H9 (cell line): ENCODE data around the gene TCP11X2. TPM values are rescaled to one million over a fixed set of nuclear protein-coding genes. Genes with fewer than 3 reads are reported as not detected.

Experiments
- DNase-seq: peaks from one replicate; pipeline ENCODE4 v3.0.0-alpha.2; 2017
- H2AFZ ChIP-seq: one replicate; pipeline ENCODE4 v1.6.1; 2013; ENCODE audit warnings: mild to moderate bottlenecking, low read length, control low read depth, moderate library complexity
- H2AK5ac ChIP-seq: 2 replicates; pipeline ENCODE4 v1.6.1; 2013; ENCODE audit warnings: low read length, control low read depth, mixed read lengths; ENCODE audit not compliant: insufficient read length
- H2BK120ac ChIP-seq: one replicate; pipeline ENCODE4 v1.6.1; 2013; ENCODE audit warnings: low read depth, mild to moderate bottlenecking, low read length, control low read depth, inconsistent platforms; ENCODE audit not compliant: poor library complexity, severe bottlenecking
- H2BK12ac ChIP-seq: 2 replicates; pipeline ENCODE4 v1.6.1; 2013; ENCODE audit warnings: low read length, control low read depth, mixed read lengths, low read depth; ENCODE audit not compliant: insufficient read length
- H2BK15ac ChIP-seq: 2 replicates; pipeline ENCODE4 v1.6.1; 2013; ENCODE audit warnings: low read depth, low read length, control low read depth
- H2BK20ac ChIP-seq: one replicate; pipeline ENCODE4 v1.6.1; 2013; ENCODE audit warnings: low read depth, mild to moderate bottlenecking, low read length, control low read depth, inconsistent platforms; ENCODE audit not compliant: poor library complexity, severe bottlenecking
- H2BK5ac ChIP-seq: 2 replicates; pipeline ENCODE4 v1.6.1; 2013; ENCODE audit warnings: low read length, control low read depth, mixed read lengths; ENCODE audit not compliant: insufficient read length
- H3K14ac ChIP-seq: 2 replicates; pipeline ENCODE4 v1.6.1; 2013; ENCODE audit warnings: low read length, control low read depth; ENCODE audit not compliant: insufficient read depth
- H3K18ac ChIP-seq: 2 replicates; pipeline ENCODE4 v1.6.1; 2013; ENCODE audit warnings: low read depth, mild to moderate bottlenecking, mixed read lengths, low read length, control low read depth; ENCODE audit not compliant: insufficient read length
- H3K23ac ChIP-seq: 2 replicates; pipeline ENCODE4 v1.6.1; 2013; ENCODE audit warnings: low read length, control low read depth, mixed read lengths, low read depth; ENCODE audit not compliant: insufficient read length
- H3K23me2 ChIP-seq: 2 replicates; pipeline ENCODE4 v1.6.1; 2013; ENCODE audit warnings: low read depth, mild to moderate bottlenecking, mixed read lengths, low read length, control low read depth; ENCODE audit not compliant: insufficient read length, poor library complexity, severe bottlenecking
- H3K27ac ChIP-seq: 2 replicates; pipeline ENCODE4 v1.5.1; 2013; ENCODE audit warnings: low read length, control low read depth, mixed read lengths, low read depth; ENCODE audit not compliant: insufficient read length
- H3K27me3 ChIP-seq: 2 replicates; pipeline ENCODE4 v1.6.1; 2013; ENCODE audit warnings: low read length, control low read depth, inconsistent platforms; ENCODE audit not compliant: insufficient read depth
- H3K4ac ChIP-seq: 2 replicates; pipeline ENCODE4 v1.6.1; 2013; ENCODE audit warnings: low read depth, mild to moderate bottlenecking, control low read depth, inconsistent platforms, low read length, moderate library complexity
- H3K4me1 ChIP-seq: 2 replicates; pipeline ENCODE4 v1.6.1; 2013; ENCODE audit warnings: low read length, control low read depth, inconsistent platforms; ENCODE audit not compliant: insufficient read depth
- H3K4me2 ChIP-seq: 2 replicates; pipeline ENCODE4 v1.6.1; 2013; ENCODE audit warnings: low read length, control low read depth, mixed read lengths; ENCODE audit not compliant: insufficient read length, insufficient read depth
- H3K56ac ChIP-seq: 2 replicates; pipeline ENCODE4 v1.6.1; 2013; ENCODE audit warnings: low read depth, mild to moderate bottlenecking, mixed read lengths, low read length, control low read depth; ENCODE audit not compliant: insufficient read length
- H3K79me1 ChIP-seq: 2 replicates; pipeline ENCODE4 v1.6.1; 2013; ENCODE audit warnings: low read depth, mild to moderate bottlenecking, moderate library complexity, low read length, control low read depth, inconsistent platforms; ENCODE audit not compliant: insufficient read depth, poor library complexity, severe bottlenecking
- H3K79me2 ChIP-seq: 2 replicates; pipeline ENCODE4 v1.6.1; 2013; ENCODE audit warnings: low read length, control low read depth, inconsistent platforms; ENCODE audit not compliant: insufficient read depth
- H3K9ac ChIP-seq: 2 replicates; pipeline ENCODE4 v1.6.1; 2013; ENCODE audit warnings: low read length, control low read depth, mixed read lengths; ENCODE audit not compliant: insufficient read length; ENCODE audit errors: extremely low read depth
- H3K9me3 ChIP-seq: one replicate; pipeline ENCODE4 v1.6.1; 2013; ENCODE audit warnings: low read depth, low read length, inconsistent platforms; ENCODE audit not compliant: control insufficient read depth
- H3T11ph ChIP-seq: one replicate; pipeline ENCODE4 v1.6.1; 2013; ENCODE audit warnings: mild to moderate bottlenecking, low read length, control low read depth, inconsistent platforms
- H4K20me1 ChIP-seq: one replicate; pipeline ENCODE4 v1.6.1; 2013; ENCODE audit not compliant: control insufficient read depth, insufficient read length, insufficient read depth
- H4K5ac ChIP-seq: 2 replicates; pipeline ENCODE4 v1.6.1; 2013; ENCODE audit warnings: low read depth, mild to moderate bottlenecking, mixed read lengths, low read length, control low read depth; ENCODE audit not compliant: insufficient read length
- H4K8ac ChIP-seq: replicated peaks from 2 replicates; pipeline ENCODE4 v1.6.1; 2013; ENCODE audit warnings: low read length, control low read depth, mixed read lengths, low read depth; ENCODE audit not compliant: insufficient read length
- H4K91ac ChIP-seq: 2 replicates; pipeline ENCODE4 v1.6.1; 2013; ENCODE audit warnings: low read depth, mild to moderate bottlenecking, moderate library complexity, mixed read lengths, low read length, control low read depth; ENCODE audit not compliant: insufficient read length
- H3K27ac Mint-ChIP-seq, 3 experiments: 2 replicates in 2 of 3; 3 replicates in 1 of 3; pipeline ENCODE4 v1.8.0; 2020 to 2021; ENCODE audit warnings: mixed read lengths in 3 of 3, mild to moderate bottlenecking in 1 of 3, moderate library complexity in 1 of 3
- H3K27me3 Mint-ChIP-seq: 2 replicates; pipeline ENCODE4 v1.8.0; 2021; ENCODE audit warnings: low read depth, mild to moderate bottlenecking, moderate library complexity, mixed read lengths
- H3K36me3 Mint-ChIP-seq, 3 experiments: 2 replicates in 2 of 3; 3 replicates in 1 of 3; pipeline ENCODE4 v1.8.0; 2020 to 2021; ENCODE audit warnings: low read depth in 3 of 3, mixed read lengths in 3 of 3; ENCODE audit not compliant: insufficient read depth in 1 of 3
- H3K4me1 Mint-ChIP-seq, 2 experiments: 2 replicates each; pipeline ENCODE4 v1.8.0; 2020; ENCODE audit warnings: mixed read lengths in 2 of 2
- H3K4me3 Mint-ChIP-seq, 2 experiments: 2 replicates in 1 of 2; 3 replicates in 1 of 2; pipeline ENCODE4 v1.8.0; 2020 to 2021; ENCODE audit warnings: mild to moderate bottlenecking in 2 of 2, mixed read lengths in 2 of 2, moderate library complexity in 1 of 2
- H3K9me3 Mint-ChIP-seq, 2 experiments: 2 replicates in 1 of 2; 3 replicates in 1 of 2; pipeline ENCODE4 v1.8.0; 2020; ENCODE audit warnings: mild to moderate bottlenecking in 2 of 2, mixed read lengths in 2 of 2, moderate library complexity in 1 of 2
- WGBS: extraction: QIAGEN DNeasy Blood & Tissue Kit; methylation state at CpG from one replicate; pipeline ENCODE4 v1.1.7; 2013; ENCODE audit warnings: missing lambda C conversion rate, low lambda C conversion rate, mixed read lengths; ENCODE audit not compliant: insufficient read length; ENCODE audit errors: extremely low coverage; 5-methylcytosine and 5-hydroxymethylcytosine counted together
- total RNA-seq: library from RNA; stranded (reverse); gene quantifications from 2 replicates; pipeline ENCODE4 v1.2.1, GENCODE V29; 2021
- TF ChIP-seq, protein P1 (sequence below): fragments of 200-600 bp; sonication (generic); conservative IDR thresholded peaks from 3 replicates; pipeline ENCODE4 v1.8.0; 2021; ENCODE audit warnings: antibody characterized with exemption, mild to moderate bottlenecking

The TCP11X2 gene
- total RNA-seq, 1 experiment from 2014 or later = not detected

DNA sequence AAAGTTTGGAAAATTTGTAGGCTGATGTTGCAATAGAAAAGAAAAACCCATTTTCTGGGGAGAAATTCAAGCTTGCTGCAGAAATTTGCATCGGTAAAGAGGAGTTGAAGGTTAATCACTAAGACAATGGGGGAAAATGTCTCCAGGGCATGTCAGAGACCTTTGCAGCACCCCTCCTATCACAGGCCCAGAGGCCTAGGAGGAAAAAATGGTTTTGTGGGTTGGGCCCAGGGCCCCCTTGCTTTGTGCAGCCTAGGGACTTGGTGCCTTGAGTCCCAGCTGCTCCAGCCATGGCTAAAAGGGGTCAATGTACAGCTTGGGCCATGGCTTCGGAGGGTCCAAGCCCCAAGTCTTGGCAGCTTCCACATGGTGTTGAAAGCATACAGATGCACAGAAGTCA is 27.1 kb upstream of the TCP11X2 start:
- no peak overlapping the region for H3K9ac ChIP-seq
- no peak overlapping the region for H3K4me3 Mint-ChIP-seq
- H2AFZ ChIP-seq = no peak overlapping the region
- no peaks in the 10 kb centered on the region for H3K27me3 ChIP-seq
- H3K4me2 ChIP-seq = no peak overlapping the region
- TF ChIP-seq, protein P1, sequence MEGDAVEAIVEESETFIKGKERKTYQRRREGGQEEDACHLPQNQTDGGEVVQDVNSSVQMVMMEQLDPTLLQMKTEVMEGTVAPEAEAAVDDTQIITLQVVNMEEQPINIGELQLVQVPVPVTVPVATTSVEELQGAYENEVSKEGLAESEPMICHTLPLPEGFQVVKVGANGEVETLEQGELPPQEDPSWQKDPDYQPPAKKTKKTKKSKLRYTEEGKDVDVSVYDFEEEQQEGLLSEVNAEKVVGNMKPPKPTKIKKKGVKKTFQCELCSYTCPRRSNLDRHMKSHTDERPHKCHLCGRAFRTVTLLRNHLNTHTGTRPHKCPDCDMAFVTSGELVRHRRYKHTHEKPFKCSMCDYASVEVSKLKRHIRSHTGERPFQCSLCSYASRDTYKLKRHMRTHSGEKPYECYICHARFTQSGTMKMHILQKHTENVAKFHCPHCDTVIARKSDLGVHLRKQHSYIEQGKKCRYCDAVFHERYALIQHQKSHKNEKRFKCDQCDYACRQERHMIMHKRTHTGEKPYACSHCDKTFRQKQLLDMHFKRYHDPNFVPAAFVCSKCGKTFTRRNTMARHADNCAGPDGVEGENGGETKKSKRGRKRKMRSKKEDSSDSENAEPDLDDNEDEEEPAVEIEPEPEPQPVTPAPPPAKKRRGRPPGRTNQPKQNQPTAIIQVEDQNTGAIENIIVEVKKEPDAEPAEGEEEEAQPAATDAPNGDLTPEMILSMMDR = no peak
- no peak overlapping the region for H4K8ac ChIP-seq
- no peaks in the 10 kb centered on the region for H3K23me2 ChIP-seq
- H3K4me1 Mint-ChIP-seq = 0 out of 4 replicates have a peak, but pooled peaks cover 0 to 3% of the 10 kb centered on the region in 2 experiments
- H3K56ac ChIP-seq = no peak overlapping the region
- H3K18ac ChIP-seq = no peak overlapping the region
- H4K91ac ChIP-seq = no peak overlapping the region
- no peak overlapping the region for H2BK5ac ChIP-seq
- peaks cover 4 to 9% (median 7%) of the 10 kb centered on the region in 3 experiments; a peak in 5 of 7 replicates for H3K36me3 Mint-ChIP-seq
- no peak overlapping the region for H2BK20ac ChIP-seq
- H3K14ac ChIP-seq = no peak overlapping the region
- no peak overlapping the region for H3T11ph ChIP-seq
- no peak overlapping the region for H3K4ac ChIP-seq
- no CpG with 5 or more reads among the region's 2 CpGs for WGBS
- no peaks in the 10 kb centered on the region for H3K4me1 ChIP-seq
- no peak overlapping the region for H2AK5ac ChIP-seq
- no peak overlapping the region for H2BK120ac ChIP-seq
- H2BK15ac ChIP-seq = no peak overlapping the region
- H3K23ac ChIP-seq = no peak overlapping the region
- peaks cover 63% of the 10 kb centered on the region for H3K9me3 ChIP-seq
- H4K20me1 ChIP-seq = no peaks in the 10 kb centered on the region
- H3K79me1 ChIP-seq = no peaks in the 10 kb centered on the region
- no peak overlapping the region for H2BK12ac ChIP-seq
- H3K27ac Mint-ChIP-seq = no peak overlapping the region
- peaks cover 70 to 73% of the 10 kb centered on the region in 2 experiments for H3K9me3 Mint-ChIP-seq
- H3K79me2 ChIP-seq = no peaks in the 10 kb centered on the region
- no peak overlapping the region for H4K5ac ChIP-seq
- H3K27ac ChIP-seq = no peak overlapping the region
- no peak for DNase-seq
- no peaks in the 10 kb centered on the region; the same call in none of the 2 replicates for H3K27me3 Mint-ChIP-seq
